Measurements from ENCODE around the gene LGR6. TPM values are rescaled to one million over a fixed set of nuclear protein-coding genes. Genes with fewer than 3 reads are reported as not detected.
"Not testable (repeated sequence)": the region's sequence is repeated elsewhere in the genome, so short reads cannot be mapped to it uniquely, and the experiment has no call there.

Gene LGR6
- total RNA-seq, 2 donors from 2014 or later = 76.6 to 99.0 TPM

DNA sequence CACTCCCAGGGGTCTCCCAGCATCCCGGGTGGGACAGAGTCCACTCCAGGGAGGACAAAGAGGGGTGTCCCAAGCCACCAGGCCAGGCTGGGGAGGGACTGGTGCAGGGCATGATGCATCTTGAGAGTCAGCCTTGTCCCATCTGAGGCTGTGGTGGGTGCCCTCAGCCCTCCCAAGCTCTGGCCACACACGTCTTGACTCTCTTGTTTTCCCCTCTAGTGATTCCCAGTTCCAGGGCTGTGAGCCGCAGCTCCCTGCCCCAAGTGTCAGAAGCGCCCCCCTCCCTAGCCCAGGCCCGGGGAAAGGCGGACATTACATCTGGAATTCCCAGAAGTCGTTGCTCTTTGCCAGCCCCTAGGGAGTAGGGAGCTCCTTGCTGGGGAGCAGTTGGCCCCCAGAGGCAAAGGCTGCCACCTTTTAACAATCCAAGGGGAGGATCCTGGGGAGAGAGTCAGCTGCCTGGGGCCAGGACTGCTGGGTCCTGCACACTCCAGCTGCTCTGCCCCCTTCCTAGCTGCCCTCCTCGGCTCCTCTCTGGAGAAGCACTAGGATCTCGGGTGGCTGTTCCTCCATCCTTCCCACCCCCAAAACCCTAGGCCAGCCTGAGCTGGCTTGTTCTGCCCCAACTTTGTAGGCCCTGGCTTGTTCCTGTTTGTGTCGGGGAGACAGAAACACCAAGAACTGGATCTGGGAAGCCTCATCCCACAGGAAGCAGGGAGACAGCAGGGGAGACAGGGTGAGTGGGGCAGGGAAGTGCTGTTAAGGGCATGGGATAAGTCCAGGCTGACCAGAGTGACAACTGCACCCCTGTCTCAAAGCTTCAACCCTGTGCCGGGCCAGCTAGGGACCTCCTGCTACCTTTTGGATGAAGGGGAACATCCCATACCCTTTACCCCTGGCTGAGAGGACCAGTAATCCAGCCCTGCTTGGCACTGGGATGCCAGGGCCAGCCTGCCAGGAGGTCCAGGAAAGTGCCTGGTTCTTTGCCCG, 30.0 kb upstream of the LGR6 start:
- TF ChIP-seq, protein P1, sequence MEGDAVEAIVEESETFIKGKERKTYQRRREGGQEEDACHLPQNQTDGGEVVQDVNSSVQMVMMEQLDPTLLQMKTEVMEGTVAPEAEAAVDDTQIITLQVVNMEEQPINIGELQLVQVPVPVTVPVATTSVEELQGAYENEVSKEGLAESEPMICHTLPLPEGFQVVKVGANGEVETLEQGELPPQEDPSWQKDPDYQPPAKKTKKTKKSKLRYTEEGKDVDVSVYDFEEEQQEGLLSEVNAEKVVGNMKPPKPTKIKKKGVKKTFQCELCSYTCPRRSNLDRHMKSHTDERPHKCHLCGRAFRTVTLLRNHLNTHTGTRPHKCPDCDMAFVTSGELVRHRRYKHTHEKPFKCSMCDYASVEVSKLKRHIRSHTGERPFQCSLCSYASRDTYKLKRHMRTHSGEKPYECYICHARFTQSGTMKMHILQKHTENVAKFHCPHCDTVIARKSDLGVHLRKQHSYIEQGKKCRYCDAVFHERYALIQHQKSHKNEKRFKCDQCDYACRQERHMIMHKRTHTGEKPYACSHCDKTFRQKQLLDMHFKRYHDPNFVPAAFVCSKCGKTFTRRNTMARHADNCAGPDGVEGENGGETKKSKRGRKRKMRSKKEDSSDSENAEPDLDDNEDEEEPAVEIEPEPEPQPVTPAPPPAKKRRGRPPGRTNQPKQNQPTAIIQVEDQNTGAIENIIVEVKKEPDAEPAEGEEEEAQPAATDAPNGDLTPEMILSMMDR (IDR thresholded peaks at IDR 0.05) = no peak
- DNase-seq (ENCODE audit: low spot score) = no peak
- no peaks in the 10 kb centered on the region for H3K36me3 ChIP-seq
- no peak overlapping the region for H3K4me3 ChIP-seq
- H3K27ac ChIP-seq = no peak overlapping the region
- H3K9me3 ChIP-seq = no peaks in the 10 kb centered on the region
- no peaks in the 10 kb centered on the region for H3K4me1 ChIP-seq (ENCODE audit: control insufficient read depth in 1 of 2, low read depth in 2 of 2)
- no peak for ATAC-seq (ENCODE audit: insufficient number of reproducible peaks, low FRiP score, low read depth)
- H3K27me3 ChIP-seq (replicated peaks; ENCODE audit: insufficient read depth) = no peaks in the 10 kb centered on the region

DNA sequence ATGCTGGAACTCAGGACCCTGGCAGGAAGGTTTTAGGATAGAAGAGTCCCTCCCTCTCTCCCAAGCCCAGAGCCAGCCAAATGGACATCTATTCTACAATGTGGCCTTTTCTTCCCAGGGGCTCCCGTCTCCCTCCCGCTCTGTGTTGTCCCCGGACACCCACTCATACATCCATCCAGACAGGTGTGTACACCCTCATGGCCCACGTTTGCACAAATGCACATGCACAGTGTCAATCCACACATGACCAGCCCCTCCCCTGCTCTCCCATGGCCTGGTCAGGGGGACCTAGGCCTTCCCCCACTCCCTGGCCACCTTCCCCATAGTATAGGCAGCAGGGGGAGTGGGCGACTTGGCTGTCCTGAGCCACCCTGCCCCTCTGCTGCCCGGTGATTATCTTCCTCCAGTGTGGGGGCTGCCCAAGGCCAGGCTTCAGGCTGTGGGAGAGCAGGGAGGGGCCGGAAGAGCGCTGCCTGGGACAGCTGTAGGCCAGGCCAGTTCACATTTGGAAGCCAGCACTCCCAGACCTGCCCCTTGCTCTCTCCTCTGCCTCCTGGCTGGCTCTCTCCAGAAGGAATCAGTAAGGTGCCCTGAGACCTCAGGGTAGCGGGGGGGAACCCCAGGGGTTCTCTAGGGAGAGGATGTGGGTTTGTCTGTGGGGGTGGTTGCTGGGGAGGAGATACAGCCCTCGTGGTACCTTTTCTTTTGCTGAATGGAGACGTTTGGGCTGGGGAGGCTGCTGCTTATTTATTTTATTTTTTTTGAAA, 29.1 kb upstream of the LGR6 start:
- no peak for DNase-seq (ENCODE audit: low spot score)
- no peak for ATAC-seq (ENCODE audit: insufficient number of reproducible peaks, low FRiP score, low read depth)
- no peak overlapping the region for H3K27ac ChIP-seq
- no peaks in the 10 kb centered on the region for H3K36me3 ChIP-seq
- no peaks in the 10 kb centered on the region for H3K4me1 ChIP-seq (ENCODE audit: control insufficient read depth in 1 of 2, low read depth in 2 of 2)
- no peaks in the 10 kb centered on the region for H3K27me3 ChIP-seq (replicated peaks; ENCODE audit: insufficient read depth)
- TF ChIP-seq, protein P1 (IDR thresholded peaks at IDR 0.05) = no peak
- no peak overlapping the region for H3K4me3 ChIP-seq
- no peaks in the 10 kb centered on the region for H3K9me3 ChIP-seq

DNA sequence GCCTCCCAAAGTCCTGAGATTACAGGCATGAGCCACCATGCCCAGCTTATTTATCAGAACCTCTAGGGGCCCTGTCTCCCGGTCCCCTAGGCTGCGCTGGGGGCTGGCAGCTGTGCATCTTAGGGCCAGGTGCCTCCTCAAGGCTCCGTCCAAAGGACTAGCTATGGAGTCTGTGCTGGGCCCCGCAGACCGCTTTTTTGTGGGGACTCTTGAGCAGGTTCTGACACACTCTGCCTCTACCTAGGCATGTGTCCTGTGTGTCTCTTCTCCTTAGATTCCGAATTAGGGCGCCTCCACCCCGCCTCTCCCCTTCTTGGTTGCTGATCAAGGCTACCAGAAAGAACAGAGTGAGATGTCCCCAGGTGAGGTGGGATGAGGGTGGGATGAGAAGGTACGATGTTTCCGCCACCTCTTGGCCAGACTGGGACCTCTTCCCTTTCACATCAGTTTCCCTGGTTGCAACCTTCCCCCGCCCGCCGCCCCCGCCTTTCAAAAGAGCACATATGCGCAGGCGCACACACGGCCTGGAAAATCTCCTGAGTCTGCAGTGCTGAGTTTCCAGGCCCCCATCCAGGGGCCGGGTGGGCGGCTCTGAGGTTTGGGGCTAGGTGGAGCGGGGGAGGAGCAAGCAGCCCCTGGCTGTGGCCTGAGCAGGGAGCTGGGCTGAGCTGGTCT, 28.2 kb upstream of the LGR6 start:
- TF ChIP-seq, protein P1 (IDR thresholded peaks at IDR 0.05) = no peak
- no peak for ATAC-seq (ENCODE audit: insufficient number of reproducible peaks, low FRiP score, low read depth)
- Histone ChIP-seq H3K27ac (no peak overlapping the region), H3K4me1 (ENCODE audit: control insufficient read depth in 1 of 2, low read depth in 2 of 2) (no peaks in the 10 kb centered on the region), H3K9me3 (no peaks in the 10 kb centered on the region), H3K27me3 (replicated peaks; ENCODE audit: insufficient read depth) (no peaks in the 10 kb centered on the region), H3K36me3 (no peaks in the 10 kb centered on the region), H3K4me3 (no peak overlapping the region)
- no peak for DNase-seq (ENCODE audit: low spot score)

DNA sequence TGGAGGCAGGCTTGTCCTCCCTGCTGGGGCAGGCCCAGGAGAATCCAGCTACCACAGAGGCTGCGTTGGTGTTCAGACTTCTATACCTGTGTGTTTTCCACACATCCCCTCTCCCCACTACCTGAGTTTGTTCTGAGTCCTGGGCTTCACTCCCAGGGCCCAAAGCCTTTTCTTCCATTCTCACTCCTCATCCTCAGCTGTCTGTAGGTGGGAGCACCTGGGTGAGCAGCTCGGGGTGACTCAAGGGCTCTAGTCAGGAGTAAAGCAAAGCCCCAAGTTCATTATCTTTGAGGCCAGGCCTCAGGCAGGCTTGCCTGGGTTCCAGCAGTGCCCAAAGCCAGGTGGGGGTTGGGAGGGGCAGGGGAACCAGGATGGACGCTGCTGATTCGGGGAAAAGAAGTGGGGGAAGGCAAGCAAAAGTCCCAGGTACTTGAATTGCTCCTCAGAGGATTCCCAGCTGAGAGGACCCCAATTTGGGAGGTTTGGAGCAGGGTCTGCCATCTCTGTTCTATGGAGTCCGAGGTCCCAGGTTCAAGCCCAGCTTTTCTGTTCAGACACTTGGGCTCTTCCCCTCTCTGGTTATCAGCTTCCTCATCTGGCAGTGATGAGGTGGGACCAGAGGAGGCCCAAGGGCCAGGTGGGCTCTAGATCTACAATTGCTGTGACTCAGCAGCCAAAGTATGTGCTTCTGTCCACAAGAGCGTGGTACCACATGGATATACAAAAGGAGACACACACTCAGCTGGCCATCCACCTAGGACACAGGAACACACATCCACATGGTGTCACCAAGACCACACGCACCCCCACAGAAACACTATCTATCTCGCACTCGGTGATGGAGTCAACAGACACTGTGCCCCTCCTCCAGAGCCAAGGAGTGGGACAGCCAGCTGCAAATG, 27.4 kb upstream of the LGR6 start:
- TF ChIP-seq, protein P1 (IDR thresholded peaks at IDR 0.05) = no peak
- Histone ChIP-seq H3K27ac (no peak overlapping the region), H3K27me3 (replicated peaks; ENCODE audit: insufficient read depth) (no peaks in the 10 kb centered on the region), H3K4me1 (ENCODE audit: control insufficient read depth in 1 of 2, low read depth in 2 of 2) (no peaks in the 10 kb centered on the region), H3K4me3 (no peak overlapping the region), H3K36me3 (no peaks in the 10 kb centered on the region), H3K9me3 (no peaks in the 10 kb centered on the region)
- ATAC-seq (ENCODE audit: insufficient number of reproducible peaks, low FRiP score, low read depth) (no peak), DNase-seq (ENCODE audit: low spot score) (no peak)

DNA sequence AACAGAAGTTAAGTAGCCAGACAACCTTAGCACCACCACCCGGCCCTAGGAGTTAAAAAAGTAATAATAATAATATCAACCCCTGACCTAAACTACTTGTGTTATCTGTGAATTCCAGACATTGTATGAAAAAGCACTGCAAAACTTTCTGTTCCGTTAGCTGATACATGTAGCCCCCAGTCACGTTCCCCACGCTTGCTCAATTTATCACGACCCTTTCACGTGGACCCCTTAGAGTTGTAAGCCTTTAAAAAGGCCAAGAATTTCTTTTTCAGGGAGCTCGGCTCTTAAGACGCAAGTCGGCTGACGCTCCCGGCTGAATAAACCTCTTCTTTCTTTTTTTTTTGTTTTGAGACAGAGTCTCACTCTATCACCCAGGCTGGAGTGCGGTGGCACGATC, 26.5 kb upstream of the LGR6 start:
- H3K27me3 ChIP-seq (replicated peaks; ENCODE audit: insufficient read depth); H3K4me1 ChIP-seq (ENCODE audit: control insufficient read depth in 1 of 2, low read depth in 2 of 2); H3K27ac ChIP-seq; ATAC-seq (ENCODE audit: insufficient number of reproducible peaks, low FRiP score, low read depth); H3K36me3 ChIP-seq; DNase-seq (ENCODE audit: low spot score); H3K9me3 ChIP-seq; H3K4me3 ChIP-seq: not testable (repeated sequence)

Measured in thoracic aorta (tissue), 2 donors.